Stimulated activated CD4-positive, alpha-beta T cell treated with anti-CD3 and anti-CD28 coated beads, Interleukin-4, amount 100 ng/mL, for 48 hours (primary cell): Measurements from ENCODE around the gene MRPS11.
"Not testable (repeated sequence)": the region's sequence is repeated elsewhere in the genome, so short reads cannot be mapped to it uniquely, and the experiment has no call there.

Experiments used
- DNase-seq, 2 donors: peaks; one replicate each; pipeline ENCODE4 v3.0.0-alpha.2; 2020; ENCODE audit warnings: low read depth in 2 of 2

Gene MRPS11

DNA sequence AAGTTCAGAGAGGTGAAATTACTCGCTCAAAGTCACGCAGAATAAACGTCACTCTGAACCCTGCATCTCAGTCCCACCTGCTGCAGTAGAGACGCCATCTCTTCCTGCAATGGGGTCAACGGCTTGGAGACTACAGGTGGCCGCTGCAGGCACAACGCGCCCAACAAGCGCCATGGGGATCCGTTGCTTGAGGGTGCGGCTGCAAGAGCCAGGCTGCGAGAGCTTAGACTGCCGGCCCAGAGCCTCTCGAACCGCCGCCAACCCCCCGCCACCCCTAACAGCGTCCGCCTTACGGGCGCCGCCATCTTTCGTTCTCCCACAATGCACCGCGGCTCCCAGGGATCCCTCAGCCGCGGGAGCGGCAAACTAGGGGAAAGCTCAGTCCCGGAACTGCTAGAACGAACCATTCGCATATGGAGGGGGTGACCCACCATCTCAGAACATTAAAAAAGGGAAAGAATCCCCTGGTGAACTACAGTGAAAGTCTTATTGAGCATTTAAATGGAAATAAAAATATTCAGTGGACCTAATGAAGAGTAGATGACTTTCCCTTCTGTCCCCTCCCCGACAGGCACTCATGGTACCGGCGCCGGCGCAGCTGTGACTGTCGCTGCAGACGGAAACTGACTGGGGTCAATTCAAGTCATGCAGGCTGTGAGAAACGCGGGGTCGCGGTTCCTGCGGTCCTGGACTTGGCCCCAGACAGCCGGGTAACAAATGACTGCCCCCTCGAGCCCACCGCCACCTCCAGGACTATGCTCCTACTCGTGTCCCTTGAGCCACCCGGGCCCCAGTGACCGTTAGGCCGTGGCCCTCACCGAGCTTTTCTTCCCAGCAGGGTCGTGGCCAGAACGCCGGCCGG, at the start of gene MRPS11, which contains the start of gene MRPL46:
Gene MRPS11, plus strand, starts transcription at position 636 of the 862 bp plus-strand sequence. Its CDS starts 10 bp downstream, at position 646.
Gene MRPL46, minus strand, starts transcription at position 316 of the 862 bp plus-strand sequence. Its CDS starts 11 bp downstream, at position 305.
- peak; percentile 85 for DNase-seq

DNA sequence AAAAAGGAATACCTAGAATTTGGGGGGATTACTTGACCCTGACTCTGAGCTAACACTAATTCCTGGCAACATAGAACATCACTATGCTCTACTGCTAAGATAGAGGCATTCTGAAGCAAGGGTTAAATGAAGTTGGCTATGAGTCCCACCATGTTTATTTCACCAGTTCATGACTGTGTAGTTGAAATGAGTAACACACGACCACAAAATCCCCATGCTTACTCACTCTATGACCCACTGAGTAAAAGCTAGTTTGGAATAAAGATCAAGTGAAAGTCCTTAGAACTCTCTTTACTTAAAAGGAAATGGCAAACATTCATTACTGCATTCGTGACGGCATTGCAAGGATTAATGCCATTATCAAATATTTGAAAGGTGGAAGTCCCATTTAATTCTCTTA, 47.7 kb upstream of the MRPS11 start:
- peak in 1 of 2 donors; percentile 7 for DNase-seq

DNA sequence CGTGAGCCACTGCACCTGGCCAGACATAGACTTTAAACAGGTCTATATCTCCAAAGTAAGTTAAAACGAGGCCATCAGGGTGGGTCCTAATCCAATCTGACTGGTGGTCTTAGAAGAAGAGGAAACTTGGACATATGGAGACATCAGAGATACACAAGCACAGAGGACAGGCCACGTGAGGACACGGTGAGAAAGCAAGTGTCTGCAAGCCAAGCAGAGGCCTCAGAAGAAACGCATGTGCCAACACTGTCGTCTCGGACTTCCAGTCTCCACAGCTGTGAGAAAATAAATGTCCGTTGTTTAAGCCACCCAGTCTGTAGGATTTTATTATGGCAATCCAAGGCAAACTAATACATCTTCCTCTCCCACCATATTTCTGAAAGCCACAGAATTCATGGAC, 44.2 kb upstream of the MRPS11 start:
- DNase-seq, result no peak

DNA sequence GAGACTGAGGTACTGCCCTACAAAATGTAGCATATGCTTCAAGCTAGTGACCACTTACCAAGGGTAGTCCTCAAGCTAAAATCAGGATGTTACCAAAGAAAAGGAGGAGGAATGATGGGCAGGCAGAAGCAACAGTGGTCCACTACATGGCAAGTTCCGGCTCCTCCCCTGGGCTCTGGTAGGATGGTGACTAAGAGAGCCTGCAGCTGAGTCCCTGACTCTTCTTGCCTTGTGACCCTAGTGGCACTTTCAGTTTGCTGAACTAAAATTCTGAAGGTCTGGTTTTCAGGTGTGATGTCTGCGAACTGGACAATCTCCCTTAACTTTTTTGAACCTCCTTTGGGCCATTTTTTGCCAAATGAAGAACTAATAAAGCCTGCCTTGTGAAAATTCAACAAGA, 41.2 kb upstream of the MRPS11 start:
- DNase-seq, result no peak

DNA sequence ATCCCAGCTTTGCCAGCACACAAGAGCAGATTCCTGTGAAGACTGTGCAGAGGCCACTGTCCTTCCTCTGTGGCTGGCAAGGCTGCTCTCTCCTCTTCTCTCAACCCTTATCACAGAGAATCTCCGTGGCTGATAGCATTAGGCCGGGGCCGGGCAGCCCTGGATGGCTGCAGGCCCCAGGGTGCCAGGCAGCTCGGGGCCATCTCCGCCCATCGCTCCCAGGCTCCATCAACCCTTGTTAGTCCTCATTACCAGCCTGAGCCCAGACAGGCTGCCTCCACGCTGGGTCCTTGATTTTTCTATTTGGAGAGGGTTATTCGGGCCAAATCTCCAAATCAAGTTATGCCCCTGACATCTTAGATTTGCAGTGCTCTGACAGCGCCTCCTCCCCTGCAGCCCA, 39.5 kb upstream of the MRPS11 start:
- DNase-seq, result no peak

DNA sequence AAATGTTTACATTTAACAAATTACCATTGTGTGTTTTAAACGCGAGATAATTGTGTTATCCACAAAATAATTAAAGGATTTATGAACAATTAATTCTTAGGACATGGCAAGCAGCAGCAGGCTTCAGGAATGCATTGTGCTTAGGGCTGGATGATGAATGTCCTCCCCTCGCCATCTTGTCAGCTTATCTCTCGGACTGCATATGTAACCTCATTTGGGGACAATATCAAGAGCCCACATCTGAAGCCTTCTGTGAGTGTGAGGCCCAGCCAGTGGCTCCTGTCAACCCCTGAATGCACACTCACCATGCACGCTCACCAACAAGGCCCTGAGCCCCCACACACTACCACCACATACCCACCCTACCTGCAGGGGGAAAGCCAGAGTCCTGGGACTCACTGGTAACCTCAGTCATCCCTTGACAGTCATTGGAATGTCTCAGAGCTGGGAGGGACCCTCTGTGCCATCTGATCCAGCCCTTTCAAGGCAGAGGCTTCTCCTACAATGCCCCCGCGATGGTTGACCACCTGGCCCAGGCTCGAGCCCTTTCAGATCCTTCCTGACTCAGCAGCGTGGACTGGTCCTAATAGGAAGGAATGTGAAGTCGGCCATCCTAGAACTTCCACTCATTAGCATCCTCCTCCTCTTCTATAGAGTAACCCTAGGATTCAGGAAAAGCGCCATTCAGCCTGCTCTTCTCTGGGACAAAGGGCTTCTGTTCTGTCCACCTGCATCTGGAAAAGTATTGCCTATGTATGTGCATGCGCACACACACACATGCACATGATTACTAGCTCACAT, 38.5 kb upstream of the MRPS11 start:
- no peak for DNase-seq

DNA sequence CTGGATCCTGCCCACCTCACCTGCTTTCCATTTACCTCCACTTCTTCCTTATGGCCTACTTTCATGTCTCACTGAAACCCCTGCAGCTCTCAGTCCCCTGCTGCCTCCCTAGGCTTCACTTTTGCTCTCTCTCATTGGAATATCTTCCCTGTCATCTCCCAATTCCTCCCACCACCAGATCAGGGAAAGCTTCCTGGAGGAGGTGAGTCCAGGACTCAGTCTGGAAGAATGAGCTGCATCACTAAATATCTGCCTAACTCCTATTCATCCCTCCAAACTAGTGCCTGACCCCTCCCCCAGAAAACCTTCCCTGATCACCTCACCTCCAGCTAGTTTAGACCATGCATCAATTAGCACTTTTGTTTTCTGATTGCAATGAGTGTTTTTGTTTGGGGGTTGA, 37.5 kb upstream of the MRPS11 start:
- no peak for DNase-seq

DNA sequence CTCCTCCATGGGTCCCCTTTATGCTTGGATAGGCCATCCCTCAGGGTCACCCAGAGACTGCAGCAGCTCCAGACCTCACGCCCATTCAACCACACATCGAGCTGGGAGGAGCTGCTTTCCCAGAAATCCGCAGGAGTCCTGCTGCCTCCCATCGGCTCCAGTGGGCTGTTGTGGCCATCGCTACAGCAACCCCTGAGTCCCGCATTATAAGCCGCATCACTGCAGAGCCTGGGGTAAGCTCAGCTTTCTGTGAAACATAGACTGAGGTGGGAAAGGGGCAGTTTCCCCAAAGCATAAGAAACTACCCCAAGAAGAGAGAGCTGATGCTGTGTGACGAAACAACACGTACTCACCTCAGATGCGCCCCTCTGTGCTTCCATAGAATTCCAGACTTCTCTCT, 36.1 kb upstream of the MRPS11 start:
- DNase-seq, result no peak

DNA sequence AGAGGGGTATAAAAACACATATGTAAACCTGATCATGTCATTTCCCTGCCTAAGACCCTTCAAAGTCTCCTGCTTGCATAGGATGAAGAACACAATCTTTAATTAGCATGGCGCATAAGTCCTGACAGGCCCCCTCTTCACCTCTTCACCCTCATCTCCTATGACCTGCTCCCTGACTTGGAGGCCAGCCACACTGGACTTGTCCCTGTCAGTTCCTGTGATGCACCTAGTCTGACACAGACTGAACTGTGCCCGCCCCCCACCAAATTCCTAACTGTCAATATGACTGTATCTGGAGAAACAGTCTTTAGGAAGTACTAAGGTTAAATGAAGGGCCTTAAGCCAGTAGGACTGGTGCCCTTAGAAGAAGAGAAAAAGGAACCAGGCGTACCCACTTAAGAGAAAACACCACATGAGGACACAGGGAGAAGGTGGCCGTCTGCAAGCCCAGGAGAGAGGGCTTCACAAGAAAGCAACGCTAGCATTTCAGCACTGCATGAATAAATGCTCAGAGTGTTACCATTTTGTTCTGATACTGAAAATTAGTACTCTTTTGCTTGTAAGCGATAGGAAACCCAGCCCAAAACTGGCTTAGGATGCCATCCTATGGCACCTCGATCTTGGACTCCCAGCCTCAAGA, 34.3 kb upstream of the MRPS11 start:
- no peak for DNase-seq

DNA sequence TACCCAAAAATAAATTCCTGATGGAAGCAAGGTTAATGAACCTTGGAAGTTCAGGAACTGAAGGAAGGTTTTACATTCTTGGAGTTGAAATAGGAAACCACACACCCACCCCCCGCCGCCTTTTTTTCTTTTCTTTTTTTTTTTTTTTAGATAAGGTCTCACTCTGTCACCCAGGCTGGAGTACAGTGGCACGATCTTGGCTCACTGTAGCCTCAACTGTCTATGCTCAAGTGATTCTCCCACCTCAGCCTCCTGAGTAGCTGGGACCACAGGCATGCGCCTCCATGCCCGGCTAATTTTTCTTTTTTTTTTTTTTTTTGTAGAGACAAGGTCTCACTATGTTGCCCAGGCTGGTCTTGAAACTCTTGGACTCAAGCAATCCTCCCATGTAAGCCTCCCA, 33.4 kb upstream of the MRPS11 start:
- not testable (repeated sequence) for DNase-seq

DNA sequence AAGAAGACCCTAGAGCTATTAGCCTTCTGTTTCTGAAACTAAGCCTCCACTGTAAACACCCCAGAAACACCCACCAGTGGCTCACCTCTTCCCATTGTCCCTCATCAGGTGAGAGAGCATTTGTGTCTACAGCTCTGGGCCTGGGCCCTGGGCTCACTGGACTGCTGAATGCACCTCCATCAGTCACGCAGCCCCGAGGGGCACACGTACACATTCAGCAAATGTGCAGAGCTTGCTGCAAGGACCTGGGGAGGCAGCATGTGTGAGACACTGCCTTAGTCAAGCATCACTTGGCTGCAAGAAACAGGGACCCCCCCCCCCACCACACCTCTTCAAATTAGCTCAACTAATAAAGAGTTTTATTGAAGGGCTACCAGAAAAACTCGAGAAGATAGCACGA, 29.3 kb upstream of the MRPS11 start:
- DNase-seq, result no peak

DNA sequence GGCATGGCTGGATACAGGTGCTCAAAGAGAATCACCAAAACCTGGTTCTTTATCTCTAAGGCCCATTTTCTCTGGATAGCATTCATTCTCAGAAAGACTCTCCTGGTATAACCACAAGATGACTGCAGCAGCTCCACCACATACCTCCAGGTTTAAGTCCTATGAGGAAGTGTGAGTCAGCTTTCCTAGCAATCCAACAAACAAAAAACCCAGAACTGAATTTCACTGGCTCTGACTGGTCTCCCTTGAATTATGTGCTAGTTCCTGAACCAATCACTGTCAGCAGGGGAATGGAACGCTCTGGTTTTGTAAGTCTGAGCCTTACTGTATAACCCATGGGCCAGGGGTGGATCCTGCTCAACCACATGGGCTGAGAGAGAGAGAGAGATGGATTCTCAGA, 27.5 kb upstream of the MRPS11 start:
- no peak for DNase-seq

DNA sequence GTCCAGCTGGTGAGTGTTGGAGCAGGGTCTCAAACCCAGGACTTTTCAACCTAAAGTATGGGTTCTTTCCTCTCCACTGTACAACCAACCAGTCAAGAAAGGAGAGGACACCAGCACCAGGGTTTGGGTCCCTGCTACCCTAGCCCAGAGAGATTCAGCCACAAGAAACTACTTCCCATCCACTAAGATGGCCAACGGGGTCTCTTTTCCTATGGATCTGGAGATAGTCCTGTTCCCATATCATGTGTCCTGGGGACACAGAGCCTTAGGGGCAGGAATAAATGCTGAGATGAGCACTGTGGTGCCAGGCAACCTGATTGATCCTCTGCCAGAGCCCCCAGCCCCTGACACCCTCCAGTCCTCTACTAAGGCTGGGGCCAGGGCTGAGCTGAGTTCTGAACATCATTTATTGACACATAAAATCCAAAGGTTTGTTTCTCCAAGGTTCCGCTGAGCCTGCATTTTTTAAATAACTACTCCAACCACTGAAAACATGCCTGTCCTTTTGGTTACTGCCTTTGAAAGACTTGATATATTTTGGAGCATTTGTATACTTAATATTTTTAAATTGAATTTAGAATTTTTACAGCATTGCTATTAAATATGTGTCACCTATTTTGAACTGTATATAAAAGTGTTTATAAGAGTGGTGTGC, 26.3 kb upstream of the MRPS11 start:
- DNase-seq, result no peak

DNA sequence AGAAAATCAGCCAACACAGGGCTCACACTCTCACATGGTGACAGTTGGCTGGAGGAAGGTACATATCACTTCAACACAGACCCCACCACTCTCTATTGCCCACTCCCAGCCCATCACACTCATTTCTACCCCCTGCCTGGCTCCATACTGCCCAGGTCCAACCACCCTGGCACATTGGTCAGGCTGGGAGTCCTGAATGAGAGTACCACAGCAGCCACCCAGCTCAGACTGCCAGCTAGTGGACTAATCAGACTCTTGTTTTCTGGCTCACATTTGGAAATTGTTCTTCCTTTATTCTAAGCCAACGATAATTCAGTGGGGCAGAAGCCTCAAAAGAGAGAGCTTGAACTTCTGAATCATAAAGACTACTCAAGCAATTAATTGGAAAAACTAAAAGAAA, 20.3 kb upstream of the MRPS11 start:
- DNase-seq, result no peak

DNA sequence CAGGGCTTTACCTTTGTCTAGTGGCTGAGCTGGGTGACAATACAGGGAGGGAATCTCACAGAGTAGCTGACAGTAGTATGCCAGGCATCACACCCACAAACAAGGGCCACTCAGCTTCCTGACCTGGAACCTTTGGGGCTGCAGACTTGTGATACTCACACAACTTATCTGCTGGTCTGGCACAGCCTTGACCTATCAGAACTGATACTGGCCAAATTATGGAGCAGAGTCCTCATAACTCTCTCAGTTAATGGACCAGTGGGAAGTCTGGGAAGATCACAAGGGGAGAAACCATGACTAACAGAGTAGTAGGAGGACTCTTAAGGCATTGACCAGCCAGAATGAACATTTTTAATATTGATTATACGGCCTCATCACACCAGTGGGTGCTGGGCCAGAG, 19.8 kb upstream of the MRPS11 start:
- no peak for DNase-seq

DNA sequence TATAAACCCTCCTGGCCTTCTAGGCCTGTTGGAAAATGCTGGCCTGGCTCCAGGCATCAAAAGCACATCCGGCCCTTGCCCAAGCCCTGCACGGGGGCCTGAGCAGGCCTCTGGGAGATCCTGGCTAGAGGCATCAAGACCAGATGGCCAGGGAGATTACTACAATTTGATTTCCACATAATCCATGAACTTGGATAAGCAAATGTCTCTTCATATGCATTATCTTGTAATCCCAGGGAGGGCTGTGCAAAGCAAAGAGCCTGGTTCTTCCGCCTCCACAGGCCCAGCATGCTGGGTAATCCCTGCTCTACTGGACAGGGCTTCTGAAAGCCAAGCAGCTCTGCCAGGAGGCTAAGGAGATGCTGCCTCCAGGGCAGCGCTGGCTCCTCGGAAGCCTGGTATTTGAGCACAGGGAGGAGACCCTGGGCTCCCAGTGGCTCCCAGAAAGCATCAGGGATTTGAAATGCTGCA, 18.5 kb upstream of the MRPS11 start:
- no peak for DNase-seq

DNA sequence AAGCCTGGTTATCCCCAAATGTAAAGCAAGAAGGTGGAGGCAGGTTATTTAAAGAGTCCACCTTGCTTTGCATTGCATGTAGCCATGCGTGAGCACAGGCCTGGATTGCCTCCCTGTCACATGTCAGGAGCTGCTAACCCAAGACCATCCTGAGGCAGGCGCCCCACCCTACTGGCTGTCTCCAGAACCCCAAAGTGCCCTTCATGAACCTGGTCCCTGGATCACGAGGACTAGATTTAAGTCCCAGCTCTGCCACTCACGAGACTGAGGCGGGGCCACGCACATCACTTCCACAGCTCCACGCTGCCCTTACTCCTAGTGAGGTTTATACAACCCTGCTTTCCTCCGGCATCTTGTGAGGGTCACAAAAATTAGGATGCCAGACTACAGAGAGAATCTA, 17.9 kb upstream of the MRPS11 start:
- no peak for DNase-seq

DNA sequence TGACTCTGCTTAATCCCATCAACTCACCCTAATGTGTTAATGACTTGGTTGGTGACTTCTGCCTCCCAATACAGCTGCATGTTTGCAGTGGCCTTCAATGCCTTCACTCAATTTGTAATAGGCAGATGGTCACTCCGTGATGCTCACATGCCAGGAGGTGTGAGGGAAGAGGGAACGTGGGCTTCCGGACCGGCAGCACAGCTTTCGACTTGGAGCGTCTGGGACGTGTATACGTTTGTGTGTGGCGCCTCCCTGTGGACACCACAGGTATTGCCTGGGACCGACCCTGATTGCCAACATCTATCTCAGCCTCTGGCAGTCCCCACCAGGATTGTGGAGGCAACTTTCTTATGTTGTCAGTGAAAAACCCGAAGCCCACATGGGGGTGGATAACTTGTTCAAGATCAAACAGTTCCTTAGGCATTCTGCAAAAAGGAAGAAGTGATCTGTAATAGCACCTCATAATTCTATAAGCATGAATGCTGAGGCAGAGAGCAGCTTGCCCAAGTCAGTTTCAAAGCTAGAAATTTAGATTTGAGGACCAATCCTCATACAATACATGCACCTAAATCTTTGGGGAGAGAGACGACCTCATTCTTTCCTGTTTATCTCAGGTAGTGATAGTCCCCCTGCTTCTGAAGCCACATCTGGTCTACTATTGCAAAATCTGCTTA, 17.2 kb upstream of the MRPS11 start:
- DNase-seq, result peak; percentile 69 to 87

DNA sequence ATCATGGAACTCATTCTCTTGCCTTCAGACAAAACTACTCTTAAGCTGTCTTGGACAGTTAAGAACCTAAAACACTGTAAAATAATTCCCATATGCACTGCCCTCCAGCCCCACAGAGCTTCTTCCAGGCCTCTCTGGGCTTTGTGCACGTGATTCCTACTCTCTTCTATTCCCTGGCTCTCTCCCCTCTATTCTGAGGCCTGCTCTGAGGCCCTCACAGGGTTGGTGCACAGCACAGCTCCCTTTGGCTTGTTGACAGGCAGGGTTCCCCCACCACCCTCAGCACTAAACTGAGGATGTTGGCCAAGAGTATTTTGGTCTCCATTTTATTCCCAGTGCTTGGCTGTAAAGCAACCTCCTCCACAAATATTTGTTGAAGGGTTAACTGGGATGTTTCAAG, 13.9 kb upstream of the MRPS11 start:
- DNase-seq, result no peak

DNA sequence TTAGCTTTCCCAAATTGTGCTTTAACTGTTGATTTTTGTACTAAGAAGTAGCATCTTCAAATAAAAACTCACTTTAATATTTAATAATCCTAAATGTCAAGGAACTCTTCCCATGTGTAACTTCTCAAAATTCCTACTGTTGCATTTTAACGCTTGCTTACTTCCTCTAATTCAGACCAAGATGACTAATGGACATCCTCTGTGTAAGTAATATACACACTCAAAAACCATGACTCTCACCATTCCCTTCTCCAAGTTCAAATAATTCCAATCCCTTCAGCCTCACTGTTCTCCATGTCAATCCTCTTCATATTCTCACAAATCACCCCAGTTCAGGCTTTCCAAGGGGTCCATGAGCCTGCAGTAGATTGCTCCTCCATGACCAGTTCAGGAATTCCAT, 13.3 kb upstream of the MRPS11 start:
- DNase-seq, result no peak
